DOHH2 (cell line): ENCODE data around the gene USP17L30.
"Not testable (repeated sequence)": the region's sequence is repeated elsewhere in the genome, so short reads cannot be mapped to it uniquely, and the experiment has no call there.

Source experiments
- CTCF ChIP-seq: fragments of 200-600 bp; sonication (generic); IDR thresholded peaks from one replicate; pipeline ENCODE4 v1.5.1; 2014; ENCODE audit warnings: antibody characterized with exemption, mild to moderate bottlenecking, low read depth, low read length; ENCODE audit not compliant: poor library complexity, severe bottlenecking
- EZH2phosphoT487 ChIP-seq: fragments of 200-600 bp; sonication (generic); IDR thresholded peaks from 2 replicates; pipeline ENCODE4 v1.6.1; 2017; ENCODE audit warnings: borderline replicate concordance, mild to moderate bottlenecking, antibody characterized with exemption, low read length, moderate library complexity, mixed read lengths

- TF ChIP-seq CTCF, EZH2phosphoT487: not testable (repeated sequence)
Measured at GRCh38 chr4:9348593-9348992, 14.3 kb upstream of the USP17L30 start, which contains the start of gene USP17L28.
